Prostate gland (tissue), 2 donors: ENCODE results near the gene IL11.

Experiments
- CTCF ChIP-seq, 4 experiments: fragments of 200-600 bp in 2 of 4; fragments of 450-650 bp in 2 of 4; sonication (generic) in 2 of 4; IDR thresholded peaks; 1 replicate in 3 of 4; 2 replicates in 1 of 4; pipeline ENCODE4 v1.5.1; 2016 to 2019; ENCODE audit warnings: antibody characterized with exemption in 4 of 4, mild to moderate bottlenecking in 2 of 4, moderate library complexity in 2 of 4
- POLR2A ChIP-seq: fragments of 450-650 bp; IDR thresholded peaks from one replicate; pipeline ENCODE4 v1.6.1; 2016; ENCODE audit warnings: antibody characterized with exemption, mild to moderate bottlenecking
- POLR2AphosphoS5 ChIP-seq: sonication (generic); formaldehyde crosslinking; IDR thresholded peaks from one replicate; pipeline ENCODE4 v1.6.1; 2017; ENCODE audit warnings: antibody characterized with exemption

GRCh38 chr19:55387736-55388497, 17.7 kb upstream of the IL11 start:
- no peak for TF ChIP-seq CTCF (IDR thresholded peaks at IDR 0.05)
- no peak for TF ChIP-seq POLR2AphosphoS5
- TF ChIP-seq POLR2A, result no peak
